GM23248 (cell line): ENCODE results near the gene DNMT1.

Experiments
- EZH2 ChIP-seq: fragments of 200-600 bp; sonication (generic); IDR thresholded peaks from 2 replicates; pipeline ENCODE4 v1.6.1; 2018; ENCODE audit warnings: antibody characterized with exemption, mild to moderate bottlenecking; ENCODE audit not compliant: insufficient read depth, poor library complexity, severe bottlenecking
- EZH2phosphoT487 ChIP-seq: fragments of 200-600 bp; sonication (generic); IDR thresholded peaks from 2 replicates; pipeline ENCODE4 v1.6.1; 2018; ENCODE audit warnings: antibody characterized with exemption, moderate library complexity, mild to moderate bottlenecking, low read depth; ENCODE audit not compliant: insufficient read depth

GRCh38 chr19:10189616-10190015 is 5.1 kb downstream of the DNMT1 start:
- no peak for TF ChIP-seq EZH2
- TF ChIP-seq EZH2phosphoT487, result no peak
